Stimulated activated CD8-positive, alpha-beta memory T cell treated with anti-CD3 and anti-CD28 coated beads, Interleukin-7, amount 100 ng/mL, for 4 hours (primary cell): ENCODE results near the gene PCDHGA8.
"Not testable (repeated sequence)": the region's sequence is repeated elsewhere in the genome, so short reads cannot be mapped to it uniquely, and the experiment has no call there.

Source experiments
- DNase-seq, 2 donors: peaks; one replicate each; pipeline ENCODE4 v3.0.0-alpha.2; 2020; ENCODE audit warnings: low read depth in 2 of 2

The PCDHGA8 gene

DNA sequence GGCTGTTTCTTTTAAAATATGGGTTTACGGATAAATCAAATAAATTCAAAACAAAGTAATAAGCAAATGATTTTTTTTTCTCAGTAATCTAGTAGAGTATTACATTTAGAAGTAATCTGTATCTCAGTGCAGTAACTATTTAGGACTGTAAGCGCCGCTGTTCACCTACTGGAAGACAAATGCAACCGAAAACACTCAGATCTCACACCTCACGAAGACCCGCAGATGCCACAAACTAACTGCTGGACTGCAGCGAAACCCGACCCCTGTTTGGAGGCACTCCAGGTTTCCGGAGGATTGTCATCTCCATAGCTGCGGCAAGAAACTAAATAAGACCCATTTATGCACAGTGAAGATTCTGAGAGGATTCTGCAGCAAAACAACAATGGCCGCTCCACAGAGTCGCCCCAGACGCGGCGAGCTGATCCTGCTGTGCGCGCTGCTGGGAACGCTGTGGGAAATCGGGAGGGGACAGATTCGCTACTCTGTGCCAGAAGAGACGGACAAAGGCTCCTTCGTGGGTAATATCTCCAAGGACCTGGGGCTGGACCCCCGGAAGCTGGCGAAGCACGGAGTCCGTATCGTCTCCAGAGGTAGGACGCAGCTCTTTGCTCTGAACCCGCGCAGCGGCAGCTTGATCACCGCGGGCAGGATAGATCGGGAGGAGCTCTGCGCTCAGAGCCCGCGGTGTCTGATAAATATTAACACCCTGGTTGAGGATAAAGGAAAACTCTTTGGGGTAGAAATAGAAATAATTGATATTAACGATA lies at the start of gene PCDHGA8:
Gene PCDHGA8 (plus strand): TSS at position 205 of the 770 bp plus-strand sequence. CDS start 181 bp downstream, at position 386.
- DNase-seq, result no peak

DNA sequence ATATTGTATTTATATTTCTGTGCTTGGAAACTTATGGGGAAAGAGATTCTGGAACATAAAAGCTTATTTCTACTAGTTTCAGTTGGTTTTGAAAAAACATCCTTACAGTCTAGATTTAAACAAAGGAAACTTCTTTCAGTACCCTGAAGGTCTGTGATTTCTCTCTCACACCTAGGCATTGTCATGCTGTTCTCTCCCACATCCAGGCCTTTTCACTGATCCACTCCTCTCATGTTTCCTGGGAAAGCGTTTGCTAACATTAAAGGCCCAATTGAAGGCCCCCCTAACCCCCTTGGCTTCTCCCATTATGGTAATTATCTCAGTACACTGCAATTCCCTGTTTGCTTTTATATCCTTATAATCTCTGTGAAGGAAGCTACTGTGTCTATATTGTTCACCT lies 49.7 kb upstream of the PCDHGA8 start:
- no peak for DNase-seq

DNA sequence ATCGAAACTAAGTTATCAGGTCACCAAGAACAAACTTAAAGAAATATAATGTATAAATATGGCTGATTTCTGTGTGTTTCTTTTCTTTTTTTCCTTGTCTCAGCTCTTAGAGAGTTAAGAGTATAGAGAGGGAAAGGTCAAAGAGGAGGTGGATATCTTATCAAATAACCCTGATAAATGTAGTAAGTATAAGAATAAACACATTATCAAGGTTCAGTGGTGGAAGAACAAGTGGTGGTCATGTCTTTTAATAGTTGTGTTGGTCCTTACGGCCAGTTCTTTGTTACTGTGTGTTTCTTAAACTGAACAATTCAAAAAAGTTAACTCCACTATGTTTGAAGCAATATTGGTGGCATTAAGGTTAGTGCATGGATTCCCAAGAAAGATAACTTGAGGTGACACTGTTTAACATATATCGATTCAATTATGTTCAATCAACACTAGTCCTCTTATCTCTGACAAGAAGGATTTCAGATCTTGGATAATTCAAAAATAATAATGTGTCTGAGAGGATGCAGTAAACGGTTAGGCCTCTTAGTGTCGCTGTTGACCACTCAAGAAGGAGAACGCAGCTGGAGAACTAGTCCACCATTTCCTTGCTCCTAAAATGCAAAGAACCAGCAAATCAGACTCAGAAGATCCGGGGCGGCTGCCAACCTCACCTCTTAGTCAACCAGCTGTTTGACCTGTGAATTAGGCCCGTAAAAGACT lies 49.0 kb upstream of the PCDHGA8 start, which contains the start of gene PCDHGA3:
Gene PCDHGA3 (plus strand): TSS at position 588 of the 711 bp plus-strand sequence. CDS start 205 bp downstream, outside the sequence.
- no peak for DNase-seq

DNA sequence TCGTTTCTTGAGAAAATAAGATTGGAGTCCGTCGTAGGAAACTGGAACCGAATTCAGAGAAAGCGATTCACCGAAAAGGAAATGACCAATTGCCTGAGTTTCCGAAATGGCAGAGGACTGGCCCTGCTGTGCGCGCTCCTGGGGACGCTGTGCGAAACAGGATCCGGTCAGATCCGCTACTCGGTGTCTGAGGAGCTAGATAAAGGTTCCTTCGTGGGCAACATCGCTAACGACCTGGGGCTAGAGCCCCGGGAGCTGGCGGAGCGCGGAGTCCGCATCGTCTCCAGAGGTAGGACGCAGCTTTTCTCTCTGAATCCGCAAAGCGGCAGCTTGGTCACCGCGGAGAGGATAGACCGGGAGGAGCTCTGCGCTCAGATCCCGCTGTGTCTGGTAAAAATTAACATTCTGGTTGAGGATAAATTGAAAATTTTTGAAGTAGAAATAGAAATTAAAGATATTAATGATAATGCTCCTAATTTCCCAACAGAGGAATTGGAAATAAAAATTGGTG lies 48.4 kb upstream of the PCDHGA8 start:
- no peak for DNase-seq

DNA sequence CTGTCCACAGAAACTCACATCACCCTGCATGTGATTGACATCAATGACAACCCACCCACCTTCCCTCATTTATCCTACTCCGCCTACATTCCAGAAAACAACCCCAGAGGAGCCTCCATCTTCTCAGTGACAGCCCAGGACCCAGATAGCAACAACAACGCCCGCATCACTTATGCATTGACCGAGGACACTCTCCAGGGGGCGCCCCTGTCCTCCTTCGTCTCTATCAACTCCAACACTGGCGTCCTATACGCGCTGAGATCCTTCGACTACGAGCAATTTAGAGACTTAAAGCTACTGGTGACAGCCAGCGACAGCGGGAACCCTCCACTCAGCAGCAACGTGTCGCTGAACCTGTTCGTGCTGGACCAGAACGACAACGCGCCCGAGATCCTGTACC lies 47.1 kb upstream of the PCDHGA8 start:
- no peak for DNase-seq

DNA sequence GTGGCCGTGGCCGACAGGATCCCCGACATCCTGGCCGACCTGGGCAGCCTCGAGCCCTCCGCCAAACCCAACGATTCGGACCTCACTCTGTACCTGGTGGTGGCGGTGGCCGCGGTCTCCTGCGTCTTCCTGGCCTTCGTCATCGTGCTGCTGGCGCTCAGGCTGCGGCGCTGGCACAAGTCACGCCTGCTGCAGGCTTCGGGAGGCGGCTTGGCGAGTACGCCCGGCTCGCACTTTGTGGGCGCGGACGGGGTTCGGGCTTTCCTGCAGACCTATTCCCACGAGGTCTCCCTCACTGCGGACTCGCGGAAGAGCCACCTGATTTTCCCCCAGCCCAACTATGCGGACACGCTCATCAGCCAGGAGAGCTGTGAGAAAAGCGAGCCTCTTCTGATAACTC lies 46.4 kb upstream of the PCDHGA8 start:
- DNase-seq, result not testable (repeated sequence)

DNA sequence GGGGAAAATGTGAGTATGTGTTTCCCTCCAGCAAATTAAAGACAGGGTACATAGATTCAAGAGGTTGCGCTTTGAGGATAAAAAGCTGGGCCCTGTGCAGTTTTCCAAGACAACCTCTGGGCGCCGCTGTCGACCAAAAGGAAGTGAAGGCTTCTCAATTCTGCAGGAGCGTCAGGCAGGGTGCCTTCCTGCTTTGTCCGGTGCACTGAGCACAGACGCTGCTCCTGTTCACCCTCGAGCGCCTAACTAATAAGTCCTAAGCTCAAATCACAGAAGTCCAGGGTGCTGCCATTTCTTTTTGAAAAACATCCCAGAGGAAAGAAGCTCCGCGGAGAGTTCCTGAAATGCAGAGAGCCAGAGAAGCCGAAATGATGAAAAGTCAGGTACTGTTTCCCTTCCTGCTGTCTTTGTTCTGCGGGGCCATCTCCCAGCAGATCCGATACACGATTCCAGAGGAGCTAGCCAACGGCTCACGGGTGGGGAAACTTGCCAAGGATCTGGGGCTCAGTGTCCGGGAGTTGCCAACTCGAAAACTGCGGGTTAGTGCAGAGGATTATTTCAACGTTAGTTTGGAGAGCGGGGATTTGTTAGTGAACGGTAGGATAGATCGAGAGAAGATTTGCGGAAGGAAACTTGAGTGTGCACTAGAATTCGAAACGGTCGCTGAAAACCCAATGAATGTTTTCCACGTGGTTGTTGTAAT lies 42.4 kb upstream of the PCDHGA8 start, which contains the start of gene PCDHGB1:
Gene PCDHGB1 (plus strand): TSS at position 183 of the 703 bp plus-strand sequence. CDS start 162 bp downstream, at position 345.
- no peak for DNase-seq

DNA sequence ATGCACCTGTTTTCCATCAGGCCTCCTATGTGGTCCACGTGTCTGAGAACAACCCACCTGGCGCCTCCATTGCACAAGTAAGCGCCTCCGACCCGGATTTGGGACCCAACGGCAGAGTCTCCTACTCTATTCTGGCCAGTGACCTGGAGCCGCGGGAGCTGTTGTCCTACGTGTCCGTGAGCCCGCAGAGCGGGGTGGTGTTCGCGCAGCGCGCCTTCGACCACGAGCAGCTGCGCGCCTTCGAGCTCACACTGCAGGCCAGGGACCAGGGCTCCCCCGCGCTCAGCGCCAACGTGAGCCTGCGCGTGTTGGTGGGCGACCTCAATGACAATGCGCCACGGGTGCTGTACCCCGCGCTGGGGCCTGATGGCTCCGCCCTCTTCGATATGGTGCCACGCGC lies 40.8 kb upstream of the PCDHGA8 start:
- no peak for DNase-seq

DNA sequence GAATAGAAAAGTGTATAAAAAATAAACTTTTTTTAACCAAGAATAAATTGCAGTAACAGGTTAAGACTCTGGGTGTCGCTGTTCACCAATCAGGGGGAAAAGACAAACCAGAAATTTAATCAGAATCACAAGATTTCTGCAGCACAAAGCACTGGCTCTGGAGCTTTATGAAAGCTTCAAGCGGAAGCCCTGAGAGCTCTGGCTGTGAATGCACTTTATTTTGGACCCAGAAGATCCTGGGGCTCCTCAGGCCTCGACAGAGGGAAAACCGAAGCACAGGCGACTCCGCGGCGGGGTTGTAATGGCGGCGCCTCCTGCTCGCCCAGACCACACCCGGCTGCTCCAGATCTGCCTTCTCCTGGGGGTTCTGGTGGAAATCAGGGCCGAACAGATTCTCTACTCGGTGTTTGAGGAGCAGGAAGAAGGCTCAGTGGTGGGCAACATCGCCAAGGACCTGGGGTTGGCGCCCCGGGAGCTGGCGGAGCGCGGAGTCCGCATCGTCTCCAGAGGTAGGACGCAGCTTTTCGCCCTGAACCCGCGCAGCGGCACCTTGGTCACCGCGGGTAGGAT lies 37.4 kb upstream of the PCDHGA8 start, which contains the start of gene PCDHGA4:
Gene PCDHGA4 (plus strand): TSS at position 122 of the 570 bp plus-strand sequence. CDS start 87 bp downstream, at position 209.
- DNase-seq, result no peak

DNA sequence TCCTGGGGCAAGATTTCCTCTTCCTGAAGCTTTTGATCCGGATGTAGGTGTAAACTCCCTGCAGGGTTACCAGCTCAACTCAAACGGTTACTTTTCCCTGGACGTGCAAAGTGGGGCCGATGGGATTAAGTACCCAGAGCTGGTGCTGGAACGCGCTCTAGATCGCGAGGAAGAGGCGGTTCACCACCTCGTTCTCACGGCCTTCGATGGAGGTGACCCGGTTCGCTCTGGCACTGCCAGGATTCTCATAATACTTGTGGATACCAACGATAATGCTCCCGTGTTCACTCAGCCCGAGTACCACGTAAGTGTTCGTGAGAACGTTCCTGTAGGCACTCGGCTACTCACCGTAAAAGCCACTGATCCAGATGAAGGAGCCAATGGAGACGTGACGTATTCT lies 36.8 kb upstream of the PCDHGA8 start:
- DNase-seq, result no peak

DNA sequence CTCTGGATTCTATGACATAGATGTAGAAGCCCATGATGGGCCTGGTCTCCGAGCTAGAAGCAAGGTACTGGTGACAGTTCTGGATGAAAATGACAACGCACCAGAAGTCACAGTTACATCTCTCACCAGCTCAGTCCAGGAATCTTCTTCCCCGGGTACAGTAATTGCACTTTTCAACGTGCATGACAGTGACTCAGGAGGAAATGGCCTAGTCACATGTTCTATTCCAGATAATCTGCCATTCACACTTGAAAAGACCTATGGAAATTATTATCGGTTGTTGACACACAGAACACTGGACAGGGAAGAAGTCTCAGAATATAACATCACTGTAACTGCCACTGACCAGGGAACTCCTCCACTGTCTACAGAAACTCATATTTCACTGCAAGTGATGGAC lies 36.3 kb upstream of the PCDHGA8 start:
- DNase-seq, result no peak

DNA sequence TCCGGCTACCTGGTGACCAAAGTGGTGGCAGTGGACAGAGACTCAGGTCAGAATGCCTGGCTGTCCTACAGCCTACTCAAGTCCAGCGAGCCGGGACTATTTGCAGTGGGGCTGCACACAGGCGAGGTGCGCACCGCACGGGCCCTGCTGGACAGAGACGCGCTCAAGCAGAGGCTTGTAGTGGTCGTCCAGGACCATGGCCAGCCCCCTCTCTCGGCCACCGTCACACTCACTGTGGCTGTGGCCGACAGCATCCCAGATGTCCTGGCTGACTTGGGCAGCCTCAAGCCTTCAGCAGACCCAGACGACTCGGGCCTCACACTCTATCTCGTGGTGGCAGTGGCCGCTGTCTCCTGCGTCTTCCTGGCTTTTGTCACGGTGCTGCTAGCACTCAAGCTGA lies 35.5 kb upstream of the PCDHGA8 start:
- no peak for DNase-seq

DNA sequence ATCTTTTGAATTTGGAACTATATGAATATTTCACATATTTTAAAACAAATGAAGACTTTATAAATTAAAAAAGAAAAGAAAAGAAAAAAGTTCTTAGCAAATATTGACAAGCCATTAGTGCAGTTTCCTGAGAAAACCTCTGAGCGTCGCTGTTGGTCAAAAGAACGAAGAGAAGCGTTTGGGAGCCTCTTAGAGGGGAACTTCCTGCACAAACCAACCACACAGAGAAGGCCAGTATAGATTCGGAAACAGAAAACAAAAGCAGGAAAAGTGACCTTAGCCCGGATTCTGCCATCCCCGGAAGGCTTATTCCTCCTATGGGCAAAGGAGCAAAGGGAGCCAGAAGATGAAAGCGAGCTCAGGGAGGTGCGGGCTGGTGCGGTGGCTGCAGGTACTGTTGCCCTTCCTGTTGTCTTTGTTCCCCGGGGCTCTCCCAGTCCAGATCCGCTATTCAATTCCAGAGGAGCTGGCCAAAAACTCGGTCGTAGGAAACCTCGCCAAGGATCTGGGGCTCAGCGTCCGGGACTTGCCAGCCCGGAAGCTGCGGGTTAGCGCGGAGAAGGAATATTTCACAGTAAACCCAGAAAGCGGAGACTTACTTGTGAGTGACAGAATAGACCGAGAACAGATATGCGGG lies 32.5 kb upstream of the PCDHGA8 start, which contains the start of gene PCDHGB2:
Gene PCDHGB2 (plus strand): TSS at position 205 of the 637 bp plus-strand sequence. CDS start 142 bp downstream, at position 347.
- no peak for DNase-seq

DNA sequence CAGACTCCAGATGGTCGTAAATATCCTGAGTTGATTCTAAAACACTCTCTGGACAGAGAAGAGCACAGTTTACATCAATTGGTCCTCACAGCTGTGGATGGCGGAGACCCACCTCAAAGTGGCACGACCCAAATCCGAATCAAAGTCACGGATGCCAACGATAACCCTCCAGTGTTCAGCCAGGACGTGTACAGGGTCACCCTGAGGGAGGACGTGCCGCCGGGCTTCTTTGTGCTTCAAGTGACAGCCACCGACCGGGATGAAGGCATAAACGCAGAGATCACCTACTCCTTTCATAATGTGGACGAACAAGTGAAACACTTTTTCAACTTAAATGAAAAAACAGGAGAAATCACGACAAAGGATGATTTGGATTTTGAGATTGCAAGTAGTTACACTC lies 31.7 kb upstream of the PCDHGA8 start:
- DNase-seq, result no peak

DNA sequence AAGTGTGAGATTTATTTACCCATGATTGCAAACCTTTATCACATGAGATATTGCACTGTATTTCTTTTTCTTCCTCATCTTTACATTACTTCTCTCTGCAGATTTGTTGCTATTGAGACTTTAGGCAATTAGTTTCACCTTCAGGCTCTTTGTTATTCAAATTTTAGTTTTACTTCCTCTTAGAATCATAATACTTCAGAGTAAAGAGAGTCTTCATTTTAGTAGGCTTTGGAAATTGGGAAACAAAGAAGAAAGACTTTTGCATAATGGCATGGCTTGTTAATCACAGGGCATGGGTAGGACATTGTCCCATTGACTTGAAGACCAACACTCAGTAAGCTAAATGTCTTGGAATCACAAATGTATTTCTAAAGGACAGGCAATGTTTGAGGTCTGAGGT lies 29.7 kb upstream of the PCDHGA8 start:
- DNase-seq, result no peak

DNA sequence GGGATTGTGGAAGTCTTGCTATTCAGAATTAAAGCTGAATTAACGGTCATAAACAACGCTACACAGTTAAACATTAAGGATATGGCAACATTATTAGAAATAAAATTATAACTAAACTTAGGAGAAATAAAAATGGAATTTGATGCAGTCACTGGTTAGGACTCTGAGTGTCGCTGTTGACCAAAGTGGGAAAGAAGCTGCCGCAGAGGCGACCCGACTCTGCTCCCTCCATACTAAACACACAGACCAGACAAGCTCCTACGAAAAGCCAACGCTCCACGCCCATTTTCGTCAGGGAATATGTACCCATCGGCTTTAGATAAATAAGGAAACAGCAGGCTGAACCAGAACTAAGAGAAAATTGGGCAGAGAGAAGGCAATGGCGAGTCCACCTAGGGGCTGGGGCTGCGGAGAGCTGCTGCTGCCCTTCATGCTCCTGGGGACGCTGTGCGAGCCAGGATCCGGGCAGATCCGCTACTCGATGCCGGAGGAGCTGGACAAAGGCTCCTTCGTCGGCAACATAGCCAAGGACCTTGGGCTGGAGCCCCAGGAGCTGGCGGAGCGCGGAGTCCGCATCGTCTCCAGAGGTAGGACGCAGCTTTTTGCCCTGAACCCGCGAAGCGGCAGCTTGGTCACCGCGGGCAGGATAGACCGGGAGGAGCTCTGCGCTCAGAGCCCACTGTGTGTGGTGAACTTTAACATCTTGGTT lies 28.3 kb upstream of the PCDHGA8 start, which contains the start of gene PCDHGA5:
Gene PCDHGA5 (plus strand): TSS at position 211 of the 709 bp plus-strand sequence. CDS start 169 bp downstream, at position 380.
- DNase-seq, result no peak

DNA sequence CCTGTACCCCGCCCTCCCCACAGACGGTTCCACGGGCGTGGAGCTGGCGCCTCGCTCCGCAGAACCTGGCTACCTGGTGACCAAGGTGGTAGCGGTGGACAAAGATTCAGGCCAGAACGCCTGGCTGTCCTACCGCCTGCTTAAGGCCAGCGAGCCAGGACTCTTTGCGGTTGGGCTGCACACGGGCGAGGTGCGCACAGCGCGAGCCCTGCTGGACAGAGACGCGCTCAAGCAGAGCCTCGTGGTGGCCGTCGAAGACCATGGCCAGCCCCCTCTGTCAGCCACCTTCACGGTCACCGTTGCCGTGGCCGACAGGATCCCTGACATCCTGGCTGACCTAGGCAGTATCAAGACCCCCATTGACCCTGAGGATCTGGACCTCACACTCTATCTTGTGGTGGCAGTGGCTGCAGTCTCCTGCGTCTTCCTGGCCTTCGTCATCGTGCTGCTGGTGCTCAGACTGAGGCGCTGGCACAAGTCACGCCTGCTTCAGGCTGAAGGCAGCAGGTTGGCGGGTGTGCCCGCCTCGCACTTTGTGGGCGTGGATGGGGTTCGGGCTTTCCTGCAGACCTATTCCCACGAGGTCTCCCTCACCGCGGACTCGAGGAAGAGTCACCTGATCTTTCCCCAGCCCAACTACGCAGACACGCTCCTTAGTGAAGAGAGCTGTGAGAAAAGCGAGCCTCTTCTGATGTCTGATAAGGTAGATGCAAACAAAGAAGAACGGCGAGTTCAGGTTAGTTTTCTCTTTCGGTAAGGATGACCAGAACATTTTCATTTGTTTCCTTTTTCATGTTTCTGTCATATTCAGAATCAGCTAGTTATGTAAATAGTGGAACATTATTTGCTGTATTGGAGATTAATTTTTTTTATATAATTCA lies 26.2 kb upstream of the PCDHGA8 start:
- DNase-seq, result no peak

DNA sequence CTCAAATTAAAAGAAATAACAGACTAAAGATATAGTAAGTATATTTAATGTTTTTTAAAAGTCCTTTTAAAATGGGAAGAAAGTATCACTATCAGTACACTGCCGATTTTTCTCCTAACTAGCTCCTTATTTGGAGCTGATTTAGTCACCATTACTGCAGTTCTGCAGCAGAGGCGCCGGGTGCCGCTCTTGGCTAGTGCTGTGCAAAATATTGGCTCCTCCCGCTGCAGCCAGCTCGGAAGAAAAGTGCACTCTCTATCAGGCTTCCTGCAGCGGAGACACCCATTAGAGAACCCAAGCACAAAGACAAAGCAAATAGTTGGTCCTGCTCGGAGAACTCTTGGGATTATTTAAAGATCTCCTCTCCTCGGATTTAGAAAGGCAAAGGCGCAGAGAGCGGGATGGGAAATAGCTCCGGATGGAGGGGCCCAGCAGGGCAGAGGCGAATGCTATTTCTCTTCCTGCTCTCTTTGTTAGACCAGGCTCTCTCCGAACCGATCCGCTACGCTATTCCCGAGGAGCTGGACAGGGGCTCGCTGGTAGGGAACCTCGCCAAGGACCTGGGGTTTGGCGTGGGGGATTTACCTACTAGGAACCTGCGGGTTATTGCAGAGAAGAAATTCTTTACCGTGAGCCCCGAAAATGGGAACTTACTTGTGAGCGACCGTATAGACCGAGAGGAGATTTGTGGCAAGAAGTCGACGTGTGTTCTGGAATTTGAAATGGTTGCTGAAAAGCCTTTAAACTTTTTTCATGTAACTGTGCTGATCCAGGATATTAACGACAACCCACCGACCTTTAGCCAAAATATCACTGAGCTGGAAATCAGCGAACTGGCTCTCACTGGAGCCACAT lies 22.2 kb upstream of the PCDHGA8 start, which contains the start of gene PCDHGB3:
Gene PCDHGB3 (plus strand): TSS at position 249 of the 855 bp plus-strand sequence. CDS start 153 bp downstream, at position 402.
- no peak for DNase-seq
